NCI-H82 treated with DMSO at 0.1 percent for 48 hours (cell line): Measurements from ENCODE around the gene TMC1.
"Not testable (repeated sequence)": the region's sequence is repeated elsewhere in the genome, so short reads cannot be mapped to it uniquely, and the experiment has no call there.

ENCODE experiments used
- DNase-seq: peaks from one replicate; lab custom pipeline; 2025; ENCODE audit not compliant: unreplicated experiment; lab: John Stamatoyannopoulos, UW

TMC1 gene

DNA sequence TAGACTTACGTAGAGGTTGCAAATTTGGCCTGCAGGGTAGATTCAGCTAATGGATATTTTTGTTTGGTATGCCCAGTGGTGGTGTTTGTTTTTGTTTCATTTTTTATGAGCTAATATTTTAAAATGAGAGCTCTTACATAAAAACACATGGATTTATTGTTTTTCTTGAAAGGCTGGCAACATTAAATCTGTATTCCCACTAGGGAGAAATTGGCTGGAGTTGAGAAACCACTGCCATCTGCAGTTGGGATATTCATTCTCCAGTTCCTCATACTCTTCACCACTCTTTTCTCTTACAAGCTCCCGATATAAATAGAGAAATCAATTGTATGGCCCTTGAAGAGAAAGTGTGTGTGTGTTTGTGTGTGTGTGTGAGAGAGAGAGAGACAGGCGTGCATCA, 288.2 kb downstream of the TMC1 start:
- DNase-seq = no peak

DNA sequence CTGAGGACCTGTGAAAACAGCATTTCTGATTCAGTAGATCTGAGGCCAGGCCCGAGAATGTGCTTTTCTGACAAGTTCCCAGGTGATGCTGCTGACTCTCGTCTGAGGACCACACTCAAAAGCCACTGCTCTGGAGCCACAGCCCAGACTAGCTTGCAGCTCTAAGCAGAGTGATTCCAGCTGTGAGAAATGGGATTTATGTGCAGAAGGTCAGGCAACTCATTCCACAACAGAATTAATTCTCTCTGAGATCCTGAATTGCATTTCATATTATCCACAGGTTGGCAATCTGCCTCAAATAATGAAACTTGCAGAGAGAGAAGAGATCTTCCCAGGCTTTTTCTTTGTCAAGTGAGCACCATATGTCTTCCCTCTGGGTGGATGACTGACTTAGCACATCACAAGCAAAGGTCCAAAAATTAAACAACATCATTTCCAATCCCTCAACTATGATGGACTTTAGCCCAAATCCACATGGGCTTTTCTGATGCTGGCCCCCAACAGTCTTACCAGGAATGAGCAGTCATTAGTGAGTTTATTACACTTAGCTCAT, 291.2 kb downstream of the TMC1 start:
- no peak for DNase-seq

DNA sequence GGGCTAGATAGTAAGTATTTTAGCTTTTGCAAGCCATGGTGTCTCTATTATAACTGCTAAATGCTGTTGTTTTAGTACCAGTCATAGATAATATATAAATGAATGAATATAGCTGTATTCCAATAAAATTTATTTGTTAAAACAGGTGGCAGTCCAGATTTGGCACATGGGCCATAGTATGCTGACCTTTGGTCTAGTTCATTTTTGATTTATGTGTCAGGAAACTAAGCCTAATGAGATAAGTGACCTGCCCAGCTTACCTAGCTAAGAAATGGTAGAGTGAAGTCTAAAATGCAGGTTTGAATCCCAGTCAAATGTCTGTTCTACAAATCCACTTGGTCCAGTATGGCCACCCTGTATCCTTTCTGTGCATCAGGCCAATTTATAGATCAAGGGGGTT, 292.1 kb downstream of the TMC1 start:
- DNase-seq = no peak

DNA sequence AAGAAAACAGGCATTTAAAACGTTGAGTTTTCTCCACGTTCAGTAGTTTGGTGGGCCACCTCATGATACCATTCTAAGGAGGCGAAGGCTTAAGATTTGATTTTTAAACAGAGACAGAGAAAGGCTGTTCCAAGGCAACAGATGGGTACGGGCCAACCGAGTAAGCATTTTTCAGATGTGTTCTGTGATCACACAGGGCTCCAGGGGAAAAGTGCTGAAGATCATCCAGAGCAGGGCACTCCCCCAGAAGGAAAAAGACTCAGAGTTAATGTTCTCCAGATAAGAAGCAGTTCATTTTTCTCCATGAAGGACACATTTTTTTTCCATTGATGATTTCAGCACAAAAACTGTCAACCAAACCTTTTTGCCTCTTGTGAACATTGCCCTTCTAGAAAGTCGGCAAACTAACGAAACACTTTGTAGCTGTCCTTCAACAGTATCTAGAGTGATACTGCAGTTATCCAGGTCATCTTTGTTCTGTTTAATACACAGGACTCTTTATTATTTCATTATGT, 292.7 kb downstream of the TMC1 start:
- no peak for DNase-seq

DNA sequence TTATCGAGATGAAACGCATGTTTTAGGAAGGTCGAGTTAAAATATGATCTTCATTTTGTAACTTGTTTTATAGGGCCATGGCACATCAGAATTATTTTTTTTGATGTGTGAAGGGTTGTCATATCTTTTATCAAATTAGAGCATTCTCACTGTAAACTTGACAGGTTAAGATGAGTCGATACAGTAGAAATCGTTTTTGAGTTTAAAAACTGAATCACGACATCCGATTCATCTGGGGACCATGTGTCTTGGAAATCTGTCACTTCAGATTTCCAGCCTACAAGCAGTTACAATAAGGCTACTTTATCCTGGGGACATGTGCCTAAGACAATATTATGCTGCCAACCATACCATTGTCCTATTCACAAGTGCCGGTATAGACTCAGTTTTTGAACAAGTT, 295.3 kb downstream of the TMC1 start:
- no peak for DNase-seq

DNA sequence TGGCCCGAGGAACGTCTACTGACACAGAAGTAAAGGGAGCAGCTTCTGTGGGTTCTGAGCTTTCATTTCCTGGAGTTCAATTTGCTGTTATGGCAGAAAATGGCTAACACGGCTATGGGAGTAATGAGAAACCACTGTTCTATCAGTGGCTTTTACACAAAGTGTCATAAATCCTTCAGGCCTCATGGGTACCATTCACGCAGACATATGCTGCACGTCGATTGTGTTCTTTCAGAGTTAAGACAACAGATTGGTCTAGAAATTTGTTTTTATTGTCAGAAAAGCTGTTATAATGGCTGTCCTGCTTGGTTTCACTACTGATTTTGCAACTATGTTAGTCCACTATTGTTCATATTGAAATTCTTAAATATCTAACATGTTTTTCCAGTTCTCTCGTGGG, 296.0 kb downstream of the TMC1 start:
- no peak for DNase-seq

DNA sequence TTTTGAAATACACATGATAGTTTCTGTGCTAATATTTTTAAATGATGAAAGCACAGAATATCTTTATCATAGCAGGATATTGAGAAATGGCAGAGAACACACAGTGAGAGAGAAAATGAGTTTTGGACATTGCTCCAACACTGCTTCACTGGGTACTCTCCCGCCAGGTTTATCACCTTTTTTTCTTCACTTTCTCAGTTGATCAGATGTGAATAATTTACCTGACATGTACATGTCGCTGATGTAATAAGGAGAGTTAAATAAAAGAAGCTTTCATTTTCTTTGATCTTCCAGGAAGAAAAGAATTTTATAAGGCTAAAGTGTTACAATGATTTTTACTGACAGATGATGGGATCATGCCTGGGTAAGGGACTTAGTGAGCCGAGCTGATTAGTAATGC, 297.0 kb downstream of the TMC1 start:
- no peak for DNase-seq

DNA sequence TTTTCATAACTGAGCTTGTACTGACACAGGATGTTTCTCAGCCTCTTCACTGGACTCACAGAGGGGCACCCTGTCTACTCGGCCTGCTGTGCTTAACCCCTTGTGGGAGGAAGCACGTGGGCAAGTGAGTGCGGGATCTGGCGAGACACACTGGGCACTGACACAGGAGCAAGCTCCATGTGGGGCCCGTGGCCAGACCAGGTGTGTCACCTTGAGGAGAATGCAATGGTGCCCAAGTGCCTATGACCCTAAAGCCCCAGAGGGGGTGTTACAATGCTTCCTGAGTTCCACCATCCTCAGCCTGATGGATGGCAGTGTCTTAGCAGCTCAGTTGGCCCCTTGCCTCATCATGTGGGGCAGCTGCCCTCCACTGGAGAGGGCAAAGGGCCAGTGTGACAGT, 302.6 kb downstream of the TMC1 start:
- DNase-seq = no peak

DNA sequence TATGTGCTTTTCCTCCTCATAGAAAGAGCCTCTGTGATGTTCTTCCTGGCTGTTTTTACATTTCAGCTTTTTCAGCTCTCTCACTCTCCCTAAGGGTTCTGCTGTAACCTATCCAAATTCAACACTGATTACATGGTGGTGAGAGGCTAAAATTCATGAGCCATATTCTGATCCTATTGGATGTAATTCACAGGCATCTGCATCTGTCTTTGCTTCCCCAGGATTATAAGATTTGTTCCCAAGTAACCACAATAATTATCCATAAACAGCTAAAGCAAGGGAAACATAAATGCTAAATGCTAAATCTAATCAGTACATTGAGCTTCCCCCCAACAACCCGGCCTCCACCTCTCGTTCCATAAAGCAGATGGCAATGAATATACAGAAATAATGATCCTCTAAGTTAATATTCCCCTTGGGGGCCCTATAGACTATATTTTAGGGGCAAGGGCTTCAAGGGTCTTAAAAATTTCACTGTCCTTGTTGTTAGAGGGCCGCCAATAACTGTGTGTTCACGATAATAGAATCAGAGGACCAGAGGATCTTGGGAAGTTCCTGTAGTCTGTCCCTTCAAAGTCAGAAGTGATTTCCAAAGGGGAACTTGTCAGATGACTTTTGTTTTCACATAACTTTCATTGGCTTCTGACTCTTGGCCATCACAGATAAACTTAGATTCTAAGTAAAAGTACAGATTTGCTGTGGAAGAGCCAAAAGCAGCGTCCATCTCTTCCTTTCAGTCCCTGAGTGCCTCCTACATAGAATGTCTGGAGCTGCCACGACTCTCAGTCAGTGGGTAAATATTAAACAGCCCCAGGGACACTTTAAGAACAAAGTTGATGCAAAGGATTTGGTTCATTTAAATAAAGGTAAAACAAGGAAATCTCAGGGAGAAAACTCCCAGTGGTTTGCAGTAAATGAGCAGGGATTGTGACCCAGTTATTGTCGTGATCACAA, 305.9 kb downstream of the TMC1 start:
- peak; percentile 70 for DNase-seq

DNA sequence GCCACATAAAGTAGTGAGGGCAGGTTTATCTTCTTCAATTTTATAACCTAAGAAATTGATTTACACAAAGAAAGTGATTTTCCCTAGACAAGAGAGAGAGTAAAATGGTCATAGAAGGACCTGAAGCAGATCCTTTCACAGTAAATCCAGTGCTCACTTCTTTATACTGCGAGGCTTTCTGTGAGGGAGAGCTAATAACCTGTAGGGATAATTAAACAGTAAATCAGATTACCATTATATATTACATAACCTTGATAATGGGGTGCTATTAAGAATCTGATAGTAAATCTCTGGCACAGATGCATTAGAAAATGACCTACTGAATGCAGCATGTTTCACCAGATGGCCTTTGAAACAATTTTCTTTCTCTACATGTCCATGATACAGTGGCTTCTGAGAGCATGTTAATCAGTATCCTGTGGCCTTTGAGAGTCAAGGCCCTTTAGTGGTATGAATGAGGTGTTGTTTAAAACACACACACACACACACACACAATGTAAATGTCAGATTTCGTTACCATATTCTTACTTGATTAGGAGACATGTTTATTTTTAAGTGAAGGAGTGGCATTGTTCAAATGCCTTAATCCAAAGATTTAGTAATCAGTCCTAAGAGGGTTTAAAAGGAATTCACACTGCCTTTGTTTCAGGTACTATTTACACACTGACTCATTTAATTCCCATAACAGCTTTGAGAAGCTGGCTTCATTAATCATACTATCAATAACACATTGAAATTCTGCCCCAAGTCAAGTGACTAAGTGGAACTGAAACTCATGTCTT, 306.7 kb downstream of the TMC1 start:
- DNase-seq = peak; percentile 88

DNA sequence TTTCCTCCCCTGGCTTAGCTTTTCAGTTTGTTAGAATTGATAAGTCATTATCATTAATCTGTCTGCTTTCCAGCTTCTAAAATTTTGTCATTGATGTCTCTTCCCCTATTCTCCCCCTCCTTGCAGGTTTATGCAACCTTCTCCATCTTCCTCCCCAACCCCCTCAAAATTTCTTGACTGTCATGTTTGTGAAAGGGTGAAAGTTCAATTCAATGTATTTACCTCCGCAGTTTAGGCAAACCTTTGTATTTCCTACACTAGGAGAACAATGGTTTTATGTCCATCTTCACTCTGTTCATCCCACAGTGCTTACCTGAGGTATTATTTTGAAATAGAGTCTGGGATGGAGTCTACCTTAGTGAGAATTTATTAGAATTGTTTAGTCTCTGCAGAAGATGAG, 313.6 kb downstream of the TMC1 start:
- DNase-seq = no peak

DNA sequence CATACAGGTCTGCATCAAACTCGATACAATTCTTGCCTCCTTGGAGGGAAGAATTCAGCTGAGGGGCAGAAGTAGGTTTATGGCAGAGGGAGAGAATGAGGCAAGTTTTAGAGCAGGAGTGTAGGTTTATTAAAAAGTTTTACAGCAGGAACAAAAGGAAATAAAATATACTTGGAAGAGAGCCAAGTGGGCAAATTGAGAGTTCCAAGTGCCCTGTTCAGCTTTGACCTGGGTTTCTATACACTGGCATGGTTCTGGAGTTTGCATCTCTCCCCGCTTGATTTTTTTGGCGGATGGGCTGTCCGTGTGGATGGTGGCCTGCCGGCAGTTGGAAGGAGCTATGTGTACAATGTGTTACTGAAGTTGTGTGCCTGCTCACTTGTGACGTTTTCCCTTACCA, 315.4 kb downstream of the TMC1 start:
- DNase-seq = no peak

DNA sequence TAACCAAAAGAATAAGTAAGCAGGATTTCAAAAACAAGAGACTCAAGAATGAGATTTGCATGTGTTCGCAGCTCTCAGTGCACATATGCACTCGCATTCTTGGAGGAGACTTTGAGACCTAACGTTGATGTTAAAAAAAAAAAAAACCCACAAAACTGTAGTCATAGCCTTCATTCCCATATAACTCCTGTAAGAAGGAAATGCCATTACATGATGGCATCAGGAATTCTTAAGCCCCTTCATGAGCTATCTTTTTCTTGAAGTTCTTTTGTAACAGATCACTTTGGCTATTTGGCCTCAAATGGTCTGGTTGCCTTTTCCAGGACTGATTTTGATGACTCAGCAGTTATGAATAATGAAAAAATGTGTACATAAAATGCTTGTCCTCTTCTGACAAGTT, 317.7 kb downstream of the TMC1 start:
- no peak for DNase-seq

DNA sequence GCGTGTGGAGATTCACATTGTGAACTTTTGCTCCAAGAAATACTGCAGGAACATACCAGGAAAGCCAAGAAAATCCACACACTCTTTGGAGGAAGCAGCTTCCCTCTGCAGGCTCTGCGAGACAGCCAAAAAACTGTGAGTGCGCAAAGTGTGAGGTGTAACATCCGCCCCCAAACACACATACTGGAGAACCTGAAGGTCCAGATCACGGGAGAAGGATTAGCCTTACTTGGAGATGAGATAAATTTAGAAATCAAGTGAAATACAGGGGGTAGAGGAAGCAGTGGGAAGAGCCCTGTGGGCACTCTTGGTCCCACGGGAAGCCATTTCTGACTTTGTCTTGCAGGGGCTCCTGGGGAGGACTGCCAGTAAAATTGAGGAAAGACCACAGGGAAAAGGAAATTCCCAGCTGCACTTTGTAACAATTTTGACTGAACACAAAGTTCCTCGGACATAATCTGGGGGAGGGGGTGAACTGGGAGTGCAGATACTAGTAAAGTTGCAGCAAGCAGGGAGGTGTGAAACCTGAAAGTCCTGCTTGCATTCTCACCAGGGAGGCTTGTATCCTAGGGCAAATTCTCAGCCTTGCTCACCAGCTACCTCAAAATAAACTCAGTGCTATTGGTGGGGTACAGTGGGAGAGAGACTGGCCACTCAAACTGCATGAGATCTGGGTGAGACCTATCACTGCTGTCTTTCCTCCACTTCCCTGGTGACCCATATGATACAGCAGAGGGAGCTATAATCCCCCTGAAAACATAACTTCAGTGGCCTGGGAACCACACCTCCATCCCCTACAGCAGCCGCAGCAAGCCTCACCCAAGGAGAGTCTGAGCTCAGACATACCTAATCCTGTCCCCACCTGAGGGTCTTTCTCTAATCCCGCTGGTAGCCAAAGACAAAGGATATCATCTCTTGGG, 322.4 kb downstream of the TMC1 start:
- DNase-seq = peak; percentile 24

DNA sequence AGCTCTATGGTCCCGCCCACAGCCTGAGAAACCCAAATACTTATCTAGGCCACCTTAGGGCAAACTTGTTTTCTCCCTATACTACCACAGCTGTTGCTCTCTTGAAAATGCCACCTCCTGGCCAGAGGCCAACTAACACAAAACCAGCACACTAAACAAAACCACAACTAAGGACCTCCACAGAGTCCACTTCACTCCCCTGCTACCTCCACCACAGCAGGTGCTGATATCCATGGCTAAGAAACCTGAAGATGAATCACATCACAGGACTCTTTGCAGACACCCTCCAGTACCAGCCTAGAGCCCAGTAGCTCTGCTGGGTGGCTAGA, 323.0 kb downstream of the TMC1 start:
- DNase-seq = no peak

DNA sequence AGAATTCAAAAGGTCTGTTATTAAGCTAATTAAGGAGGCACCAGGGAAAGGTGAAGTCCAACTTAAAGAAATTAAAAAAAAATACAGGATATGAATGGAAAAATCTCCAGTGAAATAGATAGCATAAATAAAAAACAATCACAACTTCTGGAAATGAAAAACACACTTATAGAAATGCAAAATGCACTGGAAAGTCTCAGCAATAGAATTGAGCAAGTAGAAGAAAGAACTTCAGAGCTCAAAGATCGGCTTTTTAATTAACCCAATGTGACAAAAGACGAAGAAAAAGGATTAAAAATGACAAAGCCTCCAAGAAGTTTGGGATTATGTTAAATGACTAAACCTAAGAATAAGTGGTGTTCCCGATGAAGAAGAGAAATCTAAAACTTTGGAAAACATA, 323.6 kb downstream of the TMC1 start:
- DNase-seq = not testable (repeated sequence)

DNA sequence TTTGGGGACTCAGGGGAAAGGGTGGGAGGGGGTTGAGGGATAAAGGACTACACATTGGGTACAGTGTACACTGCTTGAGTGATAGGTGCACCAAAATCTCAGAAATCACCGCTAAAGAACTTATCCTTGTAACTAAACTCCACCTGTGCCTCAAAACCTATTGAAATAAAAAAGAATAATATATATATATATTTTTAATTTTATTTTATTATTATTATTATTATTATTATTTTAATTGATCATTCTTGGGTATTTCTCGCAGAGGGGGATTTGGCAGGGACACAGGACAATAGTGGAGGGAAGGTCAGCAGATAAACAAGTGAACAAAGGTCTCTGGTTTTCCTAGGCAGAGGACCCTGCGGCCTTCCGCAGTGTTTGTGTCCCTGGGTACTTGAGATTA, 328.8 kb downstream of the TMC1 start:
- DNase-seq = not testable (repeated sequence)

DNA sequence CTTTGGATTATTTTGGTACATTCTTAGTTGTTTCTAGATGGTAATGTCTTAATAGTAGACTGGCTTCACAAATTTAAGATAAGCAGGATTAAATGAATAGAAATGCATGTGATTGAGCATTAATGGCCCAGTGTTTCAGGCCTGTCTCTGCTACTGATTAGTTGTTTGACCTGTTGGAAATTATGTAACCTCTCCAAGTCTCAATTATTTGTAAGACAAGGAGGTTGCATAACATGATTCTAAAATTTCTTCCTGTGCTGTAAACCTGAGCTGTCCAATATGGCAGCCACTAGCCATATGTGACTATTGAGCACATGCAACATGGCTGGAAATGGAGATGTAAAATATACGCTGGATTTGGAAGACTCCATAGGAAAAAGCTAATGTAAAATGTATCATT, 333.9 kb downstream of the TMC1 start:
- no peak for DNase-seq

DNA sequence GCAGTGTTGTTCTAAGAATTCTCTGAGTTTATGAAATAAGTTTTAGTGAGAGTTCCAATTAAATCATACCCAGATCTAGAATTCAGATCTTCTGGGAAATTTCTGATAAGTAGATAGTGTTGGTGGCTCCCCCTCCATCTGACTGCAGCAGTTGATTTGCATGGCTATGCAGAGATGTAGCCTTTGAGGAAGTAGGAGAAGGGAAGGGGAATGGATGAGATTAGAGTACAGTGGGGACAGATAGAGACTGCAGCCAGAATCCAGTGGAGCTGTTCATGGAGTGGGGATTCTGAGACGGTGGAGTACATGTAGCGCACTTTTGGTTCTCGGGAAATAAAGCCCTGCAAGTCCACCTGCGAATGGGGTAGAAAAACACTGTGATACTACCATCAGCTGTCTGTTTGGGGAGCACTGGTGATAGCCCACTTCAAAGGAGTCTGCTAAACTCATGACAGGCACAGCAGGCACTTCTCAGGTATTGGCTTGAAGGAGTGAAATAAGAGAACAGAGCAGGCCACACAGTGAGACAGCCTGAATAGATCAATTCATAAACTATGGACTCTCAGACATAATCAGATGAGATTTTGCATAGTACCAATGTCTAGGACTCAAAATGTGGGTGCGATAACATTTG, 334.6 kb downstream of the TMC1 start:
- no peak for DNase-seq

DNA sequence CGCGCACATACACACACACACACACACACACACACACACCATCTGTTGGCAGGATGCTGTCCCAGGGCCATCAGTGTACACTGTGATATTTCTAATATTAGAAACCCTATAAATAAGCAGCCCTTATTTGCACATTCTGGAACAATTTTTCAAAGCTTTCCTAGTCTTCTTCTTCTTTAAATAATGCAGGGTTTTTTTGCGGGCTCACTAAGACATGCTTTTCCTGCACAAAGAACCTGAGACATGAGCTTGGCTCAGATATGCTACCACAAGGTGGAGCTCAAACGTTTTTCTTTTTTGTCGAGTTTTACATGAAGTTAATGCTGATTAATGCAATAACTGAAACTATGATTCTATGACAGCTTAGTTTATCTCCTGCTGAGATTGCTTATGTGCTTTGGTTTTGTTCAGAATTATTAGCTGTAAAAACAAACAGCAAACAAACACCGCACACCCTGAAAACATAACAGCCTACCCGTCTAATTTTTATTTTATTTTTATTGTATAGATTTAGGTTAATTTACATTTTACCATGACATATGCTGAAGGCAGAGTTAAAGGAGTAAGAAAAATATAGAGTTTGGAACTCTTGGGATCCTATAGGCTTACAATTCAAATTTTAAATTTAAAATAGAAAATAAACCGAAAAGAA, 335.7 kb downstream of the TMC1 start:
- DNase-seq = no peak
